HG03095 (cell line): Measurements from ENCODE around the gene KCNIP1.

Experiments
- ATAC-seq: cut with Tn5 transposase; IDR thresholded peaks from one replicate; pipeline ENCODE4 v1.9.1; 2021; ENCODE audit warnings: moderate library complexity; ENCODE audit not compliant: unreplicated experiment

KCNIP1 gene

DNA sequence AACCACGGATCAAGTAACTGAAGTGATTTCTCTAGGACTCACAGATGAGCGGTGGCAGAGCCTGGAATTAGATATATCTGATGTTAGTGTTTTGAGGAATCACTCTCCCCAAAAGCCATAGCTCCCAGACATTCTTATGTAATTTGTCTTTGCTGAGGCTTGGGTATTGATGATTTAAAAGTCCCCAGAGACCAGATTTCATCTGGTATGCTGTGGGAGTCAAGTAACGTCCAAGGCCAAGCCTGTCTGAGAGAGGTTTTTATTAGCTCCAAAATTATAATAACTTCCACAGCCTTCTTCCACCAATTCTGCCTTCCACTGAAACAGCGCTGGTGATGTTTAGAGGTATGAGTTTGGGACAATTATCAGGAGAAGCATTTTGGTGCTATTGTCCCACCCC lies 21.3 kb upstream of the KCNIP1 start:
- no peak for ATAC-seq

DNA sequence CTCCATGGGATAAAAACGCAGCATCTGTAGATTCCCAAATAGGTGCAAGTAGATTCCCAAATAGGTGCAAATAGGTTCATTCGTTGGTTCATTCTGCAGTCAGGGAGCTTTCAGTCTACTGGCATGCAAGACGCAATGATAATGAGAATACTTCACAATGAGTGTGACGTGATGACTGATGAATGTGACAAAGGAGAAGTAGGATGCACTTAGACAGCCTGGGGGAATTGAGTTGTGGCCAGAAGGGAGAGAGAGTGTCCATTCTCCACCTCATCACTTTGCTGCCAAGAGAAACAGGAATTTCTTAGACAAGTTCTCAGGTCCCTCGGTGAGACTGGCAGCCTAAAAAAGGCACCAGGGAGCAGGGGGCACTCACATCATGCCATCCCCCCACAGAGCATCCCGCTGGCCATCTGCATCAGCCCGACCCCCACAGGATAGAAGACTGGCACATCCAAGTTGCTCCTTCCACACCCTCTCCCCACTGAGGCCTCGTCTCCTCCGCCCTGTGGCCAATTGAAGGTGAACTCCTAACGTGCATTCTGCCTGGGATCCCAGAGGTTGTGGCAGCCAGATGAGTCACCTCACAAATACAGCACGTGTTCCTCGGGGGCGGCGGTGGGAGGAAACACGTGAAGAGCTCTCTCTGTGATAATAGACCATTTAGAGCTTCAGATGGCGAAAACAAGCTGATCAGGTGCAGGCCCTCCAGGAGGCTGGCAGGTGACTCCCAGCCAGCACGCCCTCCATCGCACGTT lies 19.9 kb upstream of the KCNIP1 start:
- ATAC-seq = no peak

DNA sequence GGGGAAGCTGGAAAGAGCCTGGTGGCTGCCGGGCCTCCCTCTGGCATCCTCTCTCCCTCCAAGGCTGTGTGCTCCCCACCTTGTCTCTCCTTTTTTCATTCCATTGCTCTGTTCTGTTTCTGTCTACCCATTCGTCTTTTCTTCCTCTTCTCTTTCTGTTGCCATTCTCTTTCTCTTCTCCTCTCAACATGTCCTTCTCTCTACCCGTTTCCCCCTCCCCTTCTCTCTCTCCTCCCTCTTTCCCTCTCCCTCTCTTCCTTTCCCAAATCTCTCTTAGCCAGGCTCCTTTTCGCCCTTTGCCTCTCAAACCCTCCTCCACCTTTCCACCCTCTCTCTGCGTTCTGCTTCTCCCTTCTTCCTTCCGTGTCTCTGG lies 19.4 kb upstream of the KCNIP1 start:
- ATAC-seq = no peak

DNA sequence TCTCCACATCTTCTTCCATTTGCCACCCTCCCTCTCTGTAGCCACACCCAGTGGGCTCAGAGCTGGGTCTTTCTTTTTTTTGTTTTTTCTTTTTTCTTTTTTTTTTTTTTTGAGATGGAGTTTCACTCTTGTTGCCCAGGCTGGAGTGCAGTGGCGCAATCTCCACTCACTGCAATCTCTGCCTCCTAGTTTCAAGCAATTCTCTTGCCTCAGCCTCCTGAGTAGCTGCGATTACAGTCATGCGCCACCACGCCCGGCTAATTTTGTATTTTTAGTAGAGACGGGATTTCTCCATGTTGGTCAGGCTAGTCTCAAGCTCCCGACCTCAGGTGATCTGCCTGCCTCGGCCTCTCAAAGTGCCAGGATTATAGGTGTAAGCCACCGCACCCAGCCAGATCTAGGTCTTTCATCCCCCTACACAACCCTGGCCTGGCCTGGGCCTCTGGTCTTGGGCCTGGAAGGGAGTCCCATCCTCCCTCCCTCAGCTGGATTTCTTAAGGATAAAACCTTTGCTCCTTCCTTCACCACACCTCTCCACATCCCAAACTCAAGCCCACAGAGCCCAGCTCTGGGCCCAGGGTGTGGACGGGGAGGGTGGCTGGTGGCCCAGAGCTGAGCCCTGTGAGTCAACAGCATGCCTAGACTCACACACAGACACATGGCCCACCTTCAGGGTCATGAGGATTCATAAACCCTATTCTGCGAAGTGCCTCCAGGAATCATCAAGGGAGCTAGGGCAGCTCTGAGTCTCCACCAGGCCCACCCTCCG lies 18.8 kb upstream of the KCNIP1 start:
- ATAC-seq = no peak

DNA sequence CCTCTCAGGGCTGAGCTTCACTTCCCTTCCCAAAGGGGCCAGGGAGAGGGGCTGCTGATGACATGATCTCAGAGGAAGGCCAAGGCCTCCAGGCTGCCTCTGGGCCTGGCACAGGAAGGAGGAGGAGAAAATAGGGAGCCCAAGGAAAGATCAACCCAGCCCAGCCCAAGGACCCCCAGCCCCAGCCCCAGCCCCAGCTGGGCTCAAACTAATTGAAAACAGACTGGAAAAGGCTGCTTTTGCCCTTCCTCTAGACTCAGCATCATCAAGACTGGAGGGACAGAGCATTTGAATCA lies 18.3 kb upstream of the KCNIP1 start:
- ATAC-seq = no peak

DNA sequence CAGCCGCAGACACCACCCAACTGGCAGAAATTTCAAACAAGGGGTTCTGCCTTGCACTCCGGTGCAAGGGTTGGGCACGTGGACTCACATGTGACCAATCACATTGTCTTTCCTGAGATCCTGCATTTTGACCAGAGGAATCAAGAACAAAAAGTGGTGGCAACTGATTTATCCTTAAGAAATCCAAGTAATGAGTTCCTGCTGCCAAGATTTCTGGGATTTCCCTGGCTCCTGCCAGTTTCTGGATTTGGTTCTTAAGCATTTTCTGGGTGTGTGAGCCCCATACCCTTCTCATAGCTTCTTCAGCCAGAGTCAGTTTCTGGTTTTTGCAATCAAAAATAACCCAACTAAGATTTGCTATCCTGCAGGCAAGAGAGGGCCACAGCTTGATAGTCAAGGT lies 17.4 kb upstream of the KCNIP1 start:
- ATAC-seq = no peak

DNA sequence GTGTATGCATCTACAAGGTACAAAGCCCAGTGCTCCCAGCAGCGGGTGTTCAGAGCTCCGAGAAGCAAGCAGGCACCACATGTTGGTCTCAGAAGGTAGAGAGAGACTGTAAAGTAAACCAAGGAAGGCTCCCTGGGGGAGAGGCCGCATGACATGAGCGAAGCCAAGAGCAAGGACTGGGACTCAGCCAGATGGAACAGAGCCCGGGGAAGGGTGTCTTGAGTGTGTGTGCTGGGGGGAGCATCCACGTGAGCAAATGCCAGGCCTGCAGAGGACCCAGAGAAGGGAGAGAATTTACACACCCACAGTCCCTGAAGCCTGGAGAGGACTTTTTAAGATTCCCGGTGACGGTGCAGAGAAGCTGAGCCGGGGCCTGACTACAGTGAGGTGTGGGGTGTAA lies 15.2 kb upstream of the KCNIP1 start:
- ATAC-seq = no peak

DNA sequence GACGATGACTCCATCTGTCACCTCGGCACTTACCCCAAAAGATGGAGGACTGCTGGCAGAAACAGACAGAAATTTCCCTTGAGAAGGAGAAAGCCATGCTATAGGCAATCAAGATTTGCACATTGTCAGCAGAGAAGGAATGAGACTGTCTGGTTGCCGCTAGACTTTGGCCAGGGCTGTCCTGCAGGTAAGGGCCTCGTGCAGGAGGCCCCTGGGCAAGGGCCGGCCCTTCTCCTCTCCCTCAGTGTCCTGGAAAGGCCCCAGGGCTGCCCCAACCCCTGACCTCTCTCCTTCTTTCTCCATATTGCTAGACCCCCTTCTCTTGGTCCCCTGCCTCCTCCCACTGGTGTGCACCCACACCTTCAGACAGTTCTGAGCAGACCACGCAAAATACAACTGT lies 14.6 kb upstream of the KCNIP1 start:
- no peak for ATAC-seq

DNA sequence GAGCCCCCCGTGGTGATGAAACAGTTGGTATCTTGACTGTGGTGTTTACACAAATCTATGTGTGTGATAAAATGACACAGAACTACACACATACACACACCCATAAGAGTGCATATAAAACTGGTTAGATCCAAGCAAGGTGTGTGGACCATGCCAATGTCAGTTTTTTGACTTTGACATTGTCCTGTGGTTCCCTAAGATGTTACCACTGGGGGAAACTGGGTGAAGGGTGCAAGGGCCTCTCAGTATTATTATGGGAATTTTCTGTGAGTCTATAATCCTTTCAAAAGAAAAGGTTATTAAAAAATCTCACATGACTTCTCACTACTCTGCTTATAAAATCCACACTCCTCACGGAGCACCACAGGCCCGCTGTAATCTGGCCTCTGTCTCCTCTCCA lies 13.4 kb upstream of the KCNIP1 start:
- ATAC-seq = no peak

DNA sequence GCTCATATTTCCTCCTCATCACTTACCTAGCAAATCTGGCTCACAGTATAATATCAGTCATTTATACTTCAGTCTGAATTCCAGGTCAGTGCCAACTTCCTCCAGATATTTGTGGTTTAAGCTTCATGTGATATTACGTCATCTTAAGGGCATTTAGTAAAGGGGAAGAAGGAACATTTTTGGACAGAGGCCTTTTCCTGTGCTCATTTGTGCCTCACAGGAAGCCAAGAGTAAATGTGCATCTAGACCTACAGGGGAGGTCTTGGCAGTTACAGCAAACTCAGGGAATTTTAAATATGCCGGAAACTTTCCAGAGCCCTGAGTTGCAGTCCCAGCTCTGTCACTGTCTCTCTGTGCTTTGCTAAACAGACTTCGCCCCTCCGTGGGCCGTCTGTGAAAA lies 12.3 kb upstream of the KCNIP1 start:
- no peak for ATAC-seq

DNA sequence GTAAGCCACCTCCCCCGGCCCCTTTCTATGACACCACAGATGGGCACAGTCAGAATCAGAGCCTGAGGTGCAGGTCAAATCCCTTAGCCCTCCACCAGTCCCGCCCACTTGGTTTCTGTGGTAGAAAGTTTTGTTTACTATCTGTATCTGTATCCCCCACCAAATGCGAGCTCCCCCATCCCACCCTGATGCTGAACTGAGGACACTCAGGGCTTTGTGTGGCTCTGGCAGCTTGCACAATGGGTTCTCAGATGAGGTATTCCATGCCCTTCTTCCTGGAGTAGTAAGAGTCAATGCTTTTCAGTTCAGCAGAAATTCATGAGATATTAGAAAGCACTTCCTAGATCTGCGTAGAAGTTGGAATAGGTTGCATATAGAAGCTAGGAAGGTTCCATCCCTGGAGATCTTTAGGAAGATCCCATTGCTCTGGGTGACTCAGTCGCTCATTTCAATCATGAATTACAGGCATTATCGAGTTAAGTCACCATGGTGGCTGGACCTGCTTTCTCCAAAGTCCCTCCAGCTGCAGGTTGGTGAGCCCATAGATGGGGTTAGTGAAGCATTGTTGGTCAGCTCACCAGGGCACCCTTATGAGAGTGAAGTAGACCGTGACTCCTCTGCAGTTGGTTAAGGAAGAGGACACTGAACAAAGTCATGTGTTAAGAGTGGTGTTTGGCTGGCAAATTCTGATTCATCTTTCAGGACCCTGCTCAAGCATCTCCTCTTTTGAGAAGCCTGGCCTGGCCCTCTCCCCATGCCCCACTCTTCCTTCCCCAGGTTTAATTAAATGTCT lies 10.6 kb upstream of the KCNIP1 start:
- ATAC-seq = no peak

DNA sequence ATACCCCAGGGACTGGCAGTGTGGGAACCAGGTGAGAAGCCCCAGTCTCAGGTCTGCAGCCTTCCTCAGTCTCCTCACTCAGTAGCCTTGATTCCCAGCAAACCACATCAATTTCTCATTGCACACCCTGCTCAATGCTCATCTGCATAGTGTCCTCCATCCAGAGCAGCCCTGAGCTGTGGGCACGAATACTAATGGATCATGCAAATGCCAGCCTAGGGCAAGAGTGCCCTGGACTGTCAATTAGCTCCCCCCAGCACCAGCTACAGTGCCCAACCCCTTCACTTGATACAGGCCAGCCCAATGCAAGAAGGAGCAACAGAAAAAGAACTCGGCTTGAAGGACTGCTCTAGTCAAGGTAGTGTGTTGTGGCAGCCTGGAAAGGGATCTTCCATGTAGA lies 9.8 kb upstream of the KCNIP1 start:
- ATAC-seq = no peak

DNA sequence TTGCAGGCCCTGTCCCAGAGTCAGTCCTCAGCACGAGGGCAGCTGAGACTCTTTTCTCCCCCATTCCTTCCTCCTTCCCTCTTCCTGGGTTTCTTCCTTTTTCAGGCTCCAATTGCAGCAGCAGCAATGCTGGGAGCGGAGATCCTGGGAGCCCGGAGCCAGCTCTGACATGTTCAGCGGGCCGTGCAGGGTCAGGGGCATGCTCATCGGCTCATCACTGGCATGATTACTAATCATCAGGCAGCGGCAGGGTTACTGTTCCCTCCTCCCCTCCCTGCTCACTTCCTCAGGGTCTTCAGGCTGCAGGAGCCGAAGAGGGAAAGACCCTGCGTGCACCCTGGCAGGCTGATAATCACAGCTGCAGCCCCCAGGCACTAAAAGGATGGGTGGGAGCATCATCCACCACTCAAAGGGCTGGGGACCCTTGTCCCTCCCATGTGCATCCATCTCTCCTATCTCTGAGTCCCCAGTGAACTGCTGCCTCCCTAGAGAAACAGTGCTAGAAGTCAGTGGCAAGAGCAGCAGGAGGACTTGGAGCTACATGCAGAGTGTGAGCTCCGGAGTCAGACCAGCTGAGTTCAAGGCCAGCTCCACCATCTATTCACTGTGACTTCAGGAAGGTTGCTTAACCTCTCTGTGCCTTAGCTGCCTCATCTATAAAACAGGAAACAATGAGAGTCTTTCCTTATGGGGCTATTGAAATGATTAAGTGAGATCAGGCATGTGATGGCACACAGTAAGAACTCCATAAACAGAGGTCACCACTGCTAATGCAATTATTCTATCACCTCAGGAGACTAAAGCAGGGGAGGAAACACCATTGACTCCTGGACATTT lies 7.8 kb upstream of the KCNIP1 start:
- no peak for ATAC-seq

DNA sequence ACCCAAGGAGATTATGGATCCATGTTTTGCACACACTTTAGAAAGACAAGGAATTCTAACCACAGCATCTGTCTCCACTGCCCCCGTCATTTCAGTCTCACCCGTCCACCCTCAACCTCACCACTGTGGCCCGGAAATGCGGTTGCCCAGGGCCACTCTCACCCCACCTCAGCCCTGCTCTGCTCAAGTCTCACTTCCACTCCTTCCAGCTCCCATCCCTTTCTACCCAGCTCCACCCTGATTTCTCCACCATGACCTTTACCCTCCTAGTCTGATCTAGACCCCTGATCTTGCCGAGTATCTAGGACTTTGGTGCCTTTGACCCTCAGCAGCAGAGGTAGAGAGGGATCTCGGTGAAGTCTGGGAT lies 7.2 kb upstream of the KCNIP1 start:
- no peak for ATAC-seq

DNA sequence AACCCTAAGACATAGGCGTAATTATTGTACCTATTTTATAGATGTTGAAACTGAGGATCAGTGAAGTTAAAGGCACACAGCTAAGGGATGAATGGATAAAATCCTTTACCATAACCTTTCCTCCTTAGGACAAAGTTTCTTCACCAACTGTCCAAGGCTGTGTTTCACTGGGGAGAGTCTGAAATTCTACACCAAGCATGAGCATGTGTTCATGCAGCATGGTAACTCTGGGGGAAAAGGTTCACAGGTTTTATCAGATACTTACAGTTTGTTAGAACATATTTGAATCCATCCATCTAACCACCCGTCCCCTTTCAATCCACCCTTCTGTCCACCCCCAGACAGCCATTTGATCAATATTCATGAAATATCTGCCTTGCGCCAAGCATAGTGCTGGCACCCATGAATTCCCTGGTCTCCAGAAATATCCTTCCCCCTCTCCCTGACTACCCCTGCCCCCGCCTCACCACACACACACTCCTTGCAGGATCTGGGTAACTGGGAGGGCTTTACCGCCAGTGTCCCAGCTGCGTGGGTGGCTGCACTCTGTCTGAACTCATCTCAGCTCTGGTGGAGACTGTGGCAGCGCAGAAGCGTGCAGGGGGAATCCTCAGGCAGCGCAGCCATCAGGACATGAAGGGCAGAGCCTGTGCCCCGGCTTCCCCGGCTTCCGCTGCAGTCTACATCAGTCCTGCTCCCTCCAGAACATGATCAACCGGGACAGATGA lies 6.3 kb upstream of the KCNIP1 start:
- no peak for ATAC-seq

DNA sequence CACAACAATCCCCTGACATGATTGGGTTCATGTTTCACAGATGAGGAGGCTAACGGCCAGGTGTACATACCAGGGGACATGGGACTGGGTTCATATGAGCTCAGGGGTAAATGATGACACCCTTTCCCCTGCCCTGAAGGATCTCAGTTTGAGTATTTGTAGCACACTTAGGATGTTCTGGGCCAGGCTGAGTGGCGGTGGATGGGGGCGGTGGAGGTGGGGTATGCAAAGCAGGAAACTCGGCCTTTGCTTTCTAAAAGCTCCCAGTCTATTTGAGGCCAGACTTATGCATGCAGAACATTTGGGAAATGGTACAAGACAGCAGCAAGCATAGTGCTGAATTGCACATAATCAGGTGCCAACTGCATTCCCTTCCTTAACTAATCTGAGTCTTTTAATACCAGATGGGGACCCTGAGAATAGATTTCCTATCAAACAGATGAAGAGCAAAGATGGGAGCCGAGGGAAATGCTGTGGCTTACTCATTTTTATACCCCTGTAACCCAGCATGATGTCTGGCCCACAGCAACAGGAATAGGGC lies 4.9 kb upstream of the KCNIP1 start:
- ATAC-seq = no peak

DNA sequence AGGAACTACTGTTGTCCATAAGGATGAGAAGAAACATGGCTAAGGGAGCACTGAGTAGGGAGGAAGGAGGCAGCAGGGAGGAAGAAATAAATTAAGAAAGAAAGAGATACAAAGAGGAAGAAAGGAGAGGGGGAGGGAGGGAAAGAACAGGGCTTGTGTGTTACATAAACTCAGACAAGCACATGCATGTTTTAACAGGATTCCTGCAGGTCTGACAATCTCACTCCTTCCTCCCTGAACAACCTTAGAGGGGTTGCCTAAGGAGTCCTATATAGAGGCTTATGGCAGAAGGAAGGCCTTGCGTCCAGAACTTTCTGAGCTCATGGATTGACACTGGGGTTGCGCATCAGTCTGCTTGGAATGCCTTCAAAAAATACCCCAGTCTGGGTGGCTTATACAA lies 4.2 kb upstream of the KCNIP1 start:
- no peak for ATAC-seq

DNA sequence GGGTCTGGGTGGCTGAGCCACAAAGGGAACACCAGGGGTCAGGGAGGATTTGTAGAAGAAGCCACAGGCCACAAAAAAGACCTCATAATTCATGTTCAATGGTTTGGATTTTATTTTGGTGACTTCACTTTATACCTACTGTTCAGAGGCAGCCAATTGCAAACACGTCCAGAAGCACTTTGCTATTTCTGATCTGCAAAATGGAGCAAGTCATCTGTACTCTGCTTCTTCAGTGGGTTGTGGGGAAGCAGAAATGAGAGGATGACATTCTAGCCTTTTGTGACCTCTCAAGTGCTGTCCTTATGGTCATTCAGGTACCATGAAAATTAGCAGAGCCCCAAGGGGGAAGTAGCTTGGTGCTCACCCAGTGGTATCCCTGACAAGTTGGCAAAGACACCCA lies 2.5 kb upstream of the KCNIP1 start:
- no peak for ATAC-seq

DNA sequence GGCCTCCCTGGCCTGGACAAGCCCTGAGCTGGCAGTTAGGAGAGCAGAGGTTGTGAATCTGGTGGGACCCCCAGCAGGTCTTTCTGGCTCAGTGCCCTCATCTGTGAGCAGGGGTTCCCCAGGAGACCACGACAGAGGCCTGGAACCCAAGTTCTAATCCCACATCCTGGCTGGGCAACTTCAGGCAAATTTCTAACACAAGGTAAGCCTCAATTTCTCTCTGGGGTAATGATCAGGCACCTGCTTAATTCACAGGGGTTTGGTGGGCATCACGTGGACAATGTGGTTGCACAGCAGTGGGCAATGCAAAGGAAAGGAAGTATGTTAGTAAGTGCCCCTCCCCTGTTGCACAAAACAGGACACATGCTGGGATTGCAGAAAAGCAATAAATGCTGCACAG lies 1.9 kb upstream of the KCNIP1 start:
- ATAC-seq = no peak

DNA sequence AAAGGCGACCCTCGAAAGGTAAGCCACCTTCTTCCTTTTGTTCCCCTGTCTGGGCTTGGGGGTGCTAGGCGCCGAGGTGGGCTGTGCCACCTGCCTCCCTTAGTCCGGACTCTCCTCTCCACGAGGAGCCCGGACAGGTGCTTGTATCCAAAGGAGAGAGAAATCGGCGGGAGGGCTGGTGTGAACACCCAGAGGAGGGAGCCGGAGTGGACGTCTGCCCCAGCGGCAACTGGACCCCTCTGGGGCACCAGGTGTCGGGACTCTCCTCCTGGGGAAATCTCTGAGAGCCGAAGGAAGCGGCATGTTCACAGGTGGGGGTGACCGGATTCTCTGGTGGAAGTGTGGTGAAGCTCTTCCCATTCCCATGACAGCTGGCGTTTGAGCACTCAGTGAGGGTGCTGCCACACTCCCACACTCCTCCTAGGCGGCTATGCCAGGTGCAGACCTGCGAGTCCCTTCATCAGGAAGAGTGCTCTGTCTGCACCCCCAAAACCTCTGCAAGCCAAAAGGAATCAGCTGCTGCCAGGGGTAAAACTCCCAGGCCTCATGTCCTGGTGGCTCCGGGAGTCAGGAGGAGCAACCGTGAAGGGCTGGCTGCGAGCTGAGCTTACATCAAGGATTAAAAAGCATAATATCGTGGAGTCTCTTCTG lies 921 bp downstream of the KCNIP1 start:
- no peak for ATAC-seq
